Liver (tissue), 9 donors: ENCODE results near the gene YTHDF1. TPM values are rescaled to one million over a fixed set of nuclear protein-coding genes. Genes with fewer than 3 reads are reported as not detected.

Experiments used
- DNase-seq: peaks from one replicate; pipeline ENCODE4 v3.0.0-alpha.2; 2017; ENCODE audit warnings: low spot score
- H3K27ac ChIP-seq, 2 donors: one replicate each; pipeline ENCODE4 v1.7.0; 2013; ENCODE audit warnings: inconsistent platforms in 2 of 2, low read length in 2 of 2, control low read depth in 1 of 2, low read depth in 1 of 2, mild to moderate bottlenecking in 1 of 2
- H3K27me3 ChIP-seq, 4 donors: one replicate each; pipeline versions ENCODE4 v1.6.1 to v1.7.0; 2013; ENCODE audit warnings: low read length in 3 of 4, inconsistent platforms in 1 of 4, mild to moderate bottlenecking in 1 of 4, moderate library complexity in 1 of 4; ENCODE audit not compliant: control insufficient read depth in 4 of 4, insufficient read depth in 4 of 4
- H3K36me3 ChIP-seq, 4 donors: one replicate each; pipeline versions ENCODE4 v1.6.1 to v1.7.0; 2013; ENCODE audit warnings: low read length in 3 of 4, mild to moderate bottlenecking in 3 of 4, low read depth in 1 of 4, moderate library complexity in 1 of 4; ENCODE audit not compliant: control insufficient read depth in 4 of 4, insufficient read depth in 3 of 4
- H3K4me1 ChIP-seq, 4 donors: one replicate each; pipeline versions ENCODE4 v1.6.1 to v1.7.0; 2013; ENCODE audit warnings: low read length in 3 of 4, mild to moderate bottlenecking in 3 of 4, moderate library complexity in 1 of 4; ENCODE audit not compliant: control insufficient read depth in 4 of 4, insufficient read depth in 4 of 4
- H3K4me3 ChIP-seq, 3 donors: one replicate each; pipeline versions ENCODE4 v1.6.1 to v1.7.0; 2013; ENCODE audit warnings: low read length in 3 of 3, control low read depth in 1 of 3, low read depth in 1 of 3, mild to moderate bottlenecking in 1 of 3
- H3K9ac ChIP-seq, 2 donors: one replicate each; pipeline ENCODE4 v1.7.0; 2013; ENCODE audit warnings: low read length in 2 of 2, mild to moderate bottlenecking in 2 of 2, moderate library complexity in 2 of 2, control low read depth in 1 of 2, low read depth in 1 of 2
- H3K9me3 ChIP-seq, 4 donors: one replicate each; pipeline versions ENCODE4 v1.6.1 to v1.7.0; 2013; ENCODE audit warnings: low read length in 3 of 4; ENCODE audit not compliant: control insufficient read depth in 4 of 4
- EGR1 ChIP-seq, 2 donors: IDR thresholded peaks; 2 replicates each; pipeline ENCODE4 v1.6.1; 2016 to 2018; ENCODE audit warnings: antibody characterized with exemption in 2 of 2, low read depth in 2 of 2
- FOXA1 ChIP-seq: IDR thresholded peaks from 2 replicates; pipeline ENCODE4 v1.6.1; 2016; ENCODE audit warnings: antibody characterized with exemption
- FOXA2 ChIP-seq: IDR thresholded peaks from 2 replicates; pipeline ENCODE4 v1.6.1; 2016; ENCODE audit warnings: antibody characterized with exemption
- GABPA ChIP-seq, 2 donors: IDR thresholded peaks in 1 of 2; conservative IDR thresholded peaks in 1 of 2; 2 replicates each; pipeline ENCODE4 v1.6.1; 2016; ENCODE audit warnings: antibody characterized with exemption in 2 of 2, mild to moderate bottlenecking in 1 of 2, moderate library complexity in 1 of 2
- HNF4A ChIP-seq, 2 donors: conservative IDR thresholded peaks; 2 replicates each; pipeline ENCODE4 v1.6.1; 2016; ENCODE audit warnings: antibody characterized with exemption in 2 of 2, mild to moderate bottlenecking in 2 of 2
- HNF4G ChIP-seq: IDR thresholded peaks from 2 replicates; pipeline ENCODE4 v1.6.1; 2016; ENCODE audit warnings: antibody characterized with exemption
- JUND ChIP-seq, 2 donors: IDR thresholded peaks; 2 replicates each; pipeline ENCODE4 v1.6.1; 2016; ENCODE audit warnings: antibody characterized with exemption in 2 of 2
- NR2F2 ChIP-seq: IDR thresholded peaks from 2 replicates; pipeline ENCODE4 v1.6.1; 2016; ENCODE audit warnings: antibody characterized with exemption
- RAD21 ChIP-seq, 2 donors: IDR thresholded peaks; 2 replicates each; pipeline ENCODE4 v1.6.1; 2016; ENCODE audit warnings: antibody characterized with exemption in 2 of 2, mild to moderate bottlenecking in 2 of 2
- RXRA ChIP-seq, 2 donors: IDR thresholded peaks; 2 replicates each; pipeline ENCODE4 v1.6.1; 2017 to 2018; ENCODE audit warnings: antibody characterized with exemption in 2 of 2, mild to moderate bottlenecking in 1 of 2
- SP1 ChIP-seq: IDR thresholded peaks from 2 replicates; pipeline ENCODE4 v1.6.1; 2018; ENCODE audit warnings: antibody characterized with exemption, mild to moderate bottlenecking
- TAF1 ChIP-seq: conservative IDR thresholded peaks from 2 replicates; pipeline ENCODE4 v1.6.1; 2016; ENCODE audit warnings: antibody characterized with exemption, mild to moderate bottlenecking
- YY1 ChIP-seq: IDR thresholded peaks from 2 replicates; pipeline ENCODE4 v1.6.1; 2016; ENCODE audit warnings: antibody characterized with exemption, mild to moderate bottlenecking
- WGBS: extraction: QIAGEN DNeasy Blood & Tissue Kit; methylation state at CpG from one replicate; pipeline ENCODE4 v1.1.7; 2013; 5-methylcytosine and 5-hydroxymethylcytosine counted together
- polyA plus RNA-seq, 2 donors: library from polyadenylated mRNA; stranded (reverse) in 1 of 2; unstranded in 1 of 2; fragments of 200-250 nt in 1 of 2; fragments of >200 nt in 1 of 2; fragmentation: Nextera tagmentation in 1 of 2; extraction: Ambion mirVana in 1 of 2; gene quantifications; one replicate each; pipeline versions ENCODE4 v1.2.1 to v1.2.3, GENCODE V29; 2013 to 2015
- total RNA-seq, 2 donors: library from RNA; depleted of rRNA; stranded (reverse); fragments of >200 nt; gene quantifications; one replicate each; pipeline ENCODE4 v1.2.3, GENCODE V29; 2014
- TF ChIP-seq, protein P1 (sequence below): IDR thresholded peaks from 2 replicates; pipeline ENCODE4 v1.6.1; 2016; ENCODE audit warnings: antibody characterized with exemption
- TF ChIP-seq, protein P2 (sequence below): IDR thresholded peaks from 2 replicates; pipeline ENCODE4 v1.6.1; 2016; ENCODE audit warnings: antibody characterized with exemption
- TF ChIP-seq, protein P3 (sequence below): IDR thresholded peaks from 2 replicates; pipeline ENCODE4 v1.6.1; 2016; ENCODE audit warnings: antibody characterized with exemption
- TF ChIP-seq, protein P4 (sequence below): fragments of 150-350 bp; IDR thresholded peaks from 2 replicates; pipeline ENCODE4 v1.5.1; 2017; ENCODE audit warnings: improper control_type of control experiment, low read depth, low read length; ENCODE audit not compliant: missing input control
- TF ChIP-seq, protein P5 (sequence below): IDR thresholded peaks from 2 replicates; pipeline ENCODE4 v1.6.1; 2016; ENCODE audit warnings: antibody characterized with exemption, mild to moderate bottlenecking
- donor health status: healthy.
- donor health status: healthy.
- donor health status: healthy.
- donor health status: healthy.
- donor health status: healthy.

YTHDF1 gene
- total and polyA plus RNA-seq, 4 donors, result 6.8 to 19.5 (median 14.9) TPM

DNA sequence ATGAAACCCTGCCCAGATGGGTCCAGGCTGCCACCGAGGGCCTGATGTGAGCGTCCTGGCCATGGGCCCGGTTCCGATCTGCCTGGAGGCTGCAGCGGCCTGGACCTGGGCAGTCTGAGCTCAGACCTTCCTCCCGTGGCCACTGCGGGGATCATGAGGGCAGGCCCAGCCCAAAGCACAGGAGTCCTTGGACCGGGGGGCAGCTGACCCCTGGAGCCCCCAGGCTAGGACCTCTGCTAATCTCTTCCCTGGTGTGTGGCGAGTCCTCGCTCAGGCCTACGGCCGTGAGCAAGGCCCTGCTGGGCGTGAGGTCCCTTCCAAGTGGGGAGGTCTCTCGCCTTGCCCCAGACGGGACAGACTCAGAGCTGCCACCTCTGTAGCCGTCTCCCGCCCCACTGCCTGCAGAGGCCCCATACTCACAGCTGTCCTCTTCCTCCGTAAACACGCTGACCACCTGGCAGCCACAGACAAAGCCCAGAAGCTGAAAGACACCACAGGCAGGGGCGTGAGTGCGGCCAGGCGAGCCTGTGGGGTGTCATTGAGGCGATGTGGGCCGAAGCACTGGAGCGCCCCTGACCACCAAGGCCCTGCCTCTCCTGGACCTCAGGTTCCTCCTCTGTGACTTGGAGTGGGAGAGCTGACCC is 27.8 kb upstream of the YTHDF1 start:
- Histone ChIP-seq H3K9ac (no peak overlapping the region), H3K4me3 (no peak overlapping the region), H3K27me3 (peaks cover 0 to 3% (median 0%) of the 10 kb centered on the region in 4 donors), H3K9me3 (no peaks in the 10 kb centered on the region), H3K36me3 (no peaks in the 10 kb centered on the region), H3K27ac (no peak overlapping the region), H3K4me1 (no peaks in the 10 kb centered on the region)
- DNase-seq, result no peak
- TF ChIP-seq GABPA (IDR thresholded peaks at IDR 0.05 in 1 of 2, conservative IDR thresholded peaks at IDR 0.05 in 1 of 2) (no peak), RXRA (IDR thresholded peaks at IDR 0.05) (no peak), RAD21 (IDR thresholded peaks at IDR 0.05) (no peak), JUND (IDR thresholded peaks at IDR 0.05) (no peak), HNF4G (no peak), TAF1 (no peak), NR2F2 (no peak), SP1 (no peak), FOXA1 (no peak), HNF4A (conservative IDR thresholded peaks at IDR 0.05) (no peak), YY1 (no peak), FOXA2 (no peak), EGR1 (IDR thresholded peaks at IDR 0.05; ENCODE audit: low read depth in 2 of 2) (no peak)
- TF ChIP-seq, protein P1, sequence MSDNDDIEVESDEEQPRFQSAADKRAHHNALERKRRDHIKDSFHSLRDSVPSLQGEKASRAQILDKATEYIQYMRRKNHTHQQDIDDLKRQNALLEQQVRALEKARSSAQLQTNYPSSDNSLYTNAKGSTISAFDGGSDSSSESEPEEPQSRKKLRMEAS, result no peak
- TF ChIP-seq, protein P2, sequence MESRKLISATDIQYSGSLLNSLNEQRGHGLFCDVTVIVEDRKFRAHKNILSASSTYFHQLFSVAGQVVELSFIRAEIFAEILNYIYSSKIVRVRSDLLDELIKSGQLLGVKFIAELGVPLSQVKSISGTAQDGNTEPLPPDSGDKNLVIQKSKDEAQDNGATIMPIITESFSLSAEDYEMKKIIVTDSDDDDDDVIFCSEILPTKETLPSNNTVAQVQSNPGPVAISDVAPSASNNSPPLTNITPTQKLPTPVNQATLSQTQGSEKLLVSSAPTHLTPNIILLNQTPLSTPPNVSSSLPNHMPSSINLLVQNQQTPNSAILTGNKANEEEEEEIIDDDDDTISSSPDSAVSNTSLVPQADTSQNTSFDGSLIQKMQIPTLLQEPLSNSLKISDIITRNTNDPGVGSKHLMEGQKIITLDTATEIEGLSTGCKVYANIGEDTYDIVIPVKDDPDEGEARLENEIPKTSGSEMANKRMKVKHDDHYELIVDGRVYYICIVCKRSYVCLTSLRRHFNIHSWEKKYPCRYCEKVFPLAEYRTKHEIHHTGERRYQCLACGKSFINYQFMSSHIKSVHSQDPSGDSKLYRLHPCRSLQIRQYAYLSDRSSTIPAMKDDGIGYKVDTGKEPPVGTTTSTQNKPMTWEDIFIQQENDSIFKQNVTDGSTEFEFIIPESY, result no peak
- TF ChIP-seq, protein P3, sequence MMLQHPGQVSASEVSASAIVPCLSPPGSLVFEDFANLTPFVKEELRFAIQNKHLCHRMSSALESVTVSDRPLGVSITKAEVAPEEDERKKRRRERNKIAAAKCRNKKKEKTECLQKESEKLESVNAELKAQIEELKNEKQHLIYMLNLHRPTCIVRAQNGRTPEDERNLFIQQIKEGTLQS, result no peak
- TF ChIP-seq, protein P4, sequence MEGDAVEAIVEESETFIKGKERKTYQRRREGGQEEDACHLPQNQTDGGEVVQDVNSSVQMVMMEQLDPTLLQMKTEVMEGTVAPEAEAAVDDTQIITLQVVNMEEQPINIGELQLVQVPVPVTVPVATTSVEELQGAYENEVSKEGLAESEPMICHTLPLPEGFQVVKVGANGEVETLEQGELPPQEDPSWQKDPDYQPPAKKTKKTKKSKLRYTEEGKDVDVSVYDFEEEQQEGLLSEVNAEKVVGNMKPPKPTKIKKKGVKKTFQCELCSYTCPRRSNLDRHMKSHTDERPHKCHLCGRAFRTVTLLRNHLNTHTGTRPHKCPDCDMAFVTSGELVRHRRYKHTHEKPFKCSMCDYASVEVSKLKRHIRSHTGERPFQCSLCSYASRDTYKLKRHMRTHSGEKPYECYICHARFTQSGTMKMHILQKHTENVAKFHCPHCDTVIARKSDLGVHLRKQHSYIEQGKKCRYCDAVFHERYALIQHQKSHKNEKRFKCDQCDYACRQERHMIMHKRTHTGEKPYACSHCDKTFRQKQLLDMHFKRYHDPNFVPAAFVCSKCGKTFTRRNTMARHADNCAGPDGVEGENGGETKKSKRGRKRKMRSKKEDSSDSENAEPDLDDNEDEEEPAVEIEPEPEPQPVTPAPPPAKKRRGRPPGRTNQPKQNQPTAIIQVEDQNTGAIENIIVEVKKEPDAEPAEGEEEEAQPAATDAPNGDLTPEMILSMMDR, result no peak
- TF ChIP-seq, protein P5, sequence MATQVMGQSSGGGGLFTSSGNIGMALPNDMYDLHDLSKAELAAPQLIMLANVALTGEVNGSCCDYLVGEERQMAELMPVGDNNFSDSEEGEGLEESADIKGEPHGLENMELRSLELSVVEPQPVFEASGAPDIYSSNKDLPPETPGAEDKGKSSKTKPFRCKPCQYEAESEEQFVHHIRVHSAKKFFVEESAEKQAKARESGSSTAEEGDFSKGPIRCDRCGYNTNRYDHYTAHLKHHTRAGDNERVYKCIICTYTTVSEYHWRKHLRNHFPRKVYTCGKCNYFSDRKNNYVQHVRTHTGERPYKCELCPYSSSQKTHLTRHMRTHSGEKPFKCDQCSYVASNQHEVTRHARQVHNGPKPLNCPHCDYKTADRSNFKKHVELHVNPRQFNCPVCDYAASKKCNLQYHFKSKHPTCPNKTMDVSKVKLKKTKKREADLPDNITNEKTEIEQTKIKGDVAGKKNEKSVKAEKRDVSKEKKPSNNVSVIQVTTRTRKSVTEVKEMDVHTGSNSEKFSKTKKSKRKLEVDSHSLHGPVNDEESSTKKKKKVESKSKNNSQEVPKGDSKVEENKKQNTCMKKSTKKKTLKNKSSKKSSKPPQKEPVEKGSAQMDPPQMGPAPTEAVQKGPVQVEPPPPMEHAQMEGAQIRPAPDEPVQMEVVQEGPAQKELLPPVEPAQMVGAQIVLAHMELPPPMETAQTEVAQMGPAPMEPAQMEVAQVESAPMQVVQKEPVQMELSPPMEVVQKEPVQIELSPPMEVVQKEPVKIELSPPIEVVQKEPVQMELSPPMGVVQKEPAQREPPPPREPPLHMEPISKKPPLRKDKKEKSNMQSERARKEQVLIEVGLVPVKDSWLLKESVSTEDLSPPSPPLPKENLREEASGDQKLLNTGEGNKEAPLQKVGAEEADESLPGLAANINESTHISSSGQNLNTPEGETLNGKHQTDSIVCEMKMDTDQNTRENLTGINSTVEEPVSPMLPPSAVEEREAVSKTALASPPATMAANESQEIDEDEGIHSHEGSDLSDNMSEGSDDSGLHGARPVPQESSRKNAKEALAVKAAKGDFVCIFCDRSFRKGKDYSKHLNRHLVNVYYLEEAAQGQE, result no peak
- WGBS, result 87% methylated on average over 25 of the region's 25 CpGs
